Astrocyte (in vitro differentiated cells and primary cell): ENCODE results near the gene VPS37D. TPM values are rescaled to one million over a fixed set of nuclear protein-coding genes. Genes with fewer than 3 reads are reported as not detected.
A peak's percentile ranks its signal among the peaks of the same experiment; 100 is the strongest.

Experiments
- DNase-seq: peaks from one replicate; pipeline ENCODE4 v3.0.0-alpha.2; 2010; ENCODE audit warnings: low read depth
- FAIRE-seq: peaks from 2 replicates; lab custom pipeline; 2011; peaks lifted over from hg19 to GRCh38; lab: Jason Lieb, UNC
- H2AFZ ChIP-seq: 2 replicates; pipeline ENCODE4 v1.6.0; 2012; ENCODE audit warnings: low read depth, low read length, inconsistent platforms
- H3K27ac ChIP-seq: 2 replicates; pipeline ENCODE4 v1.5.1; 2011; ENCODE audit warnings: low read depth, low read length, inconsistent platforms
- H3K27me3 ChIP-seq: 2 replicates; pipeline ENCODE4 v1.6.0; 2011; ENCODE audit warnings: low read length, inconsistent platforms; ENCODE audit not compliant: insufficient read depth
- H3K36me3 ChIP-seq: 2 replicates; pipeline ENCODE4 v1.5.1; 2011; ENCODE audit warnings: low read length, inconsistent platforms; ENCODE audit not compliant: insufficient read depth
- H3K4me1 ChIP-seq: 2 replicates; pipeline ENCODE4 v1.5.1; 2011; ENCODE audit warnings: low read length, inconsistent platforms; ENCODE audit not compliant: insufficient read depth
- H3K4me2 ChIP-seq: 2 replicates; pipeline ENCODE4 v1.6.0; 2012; ENCODE audit warnings: low read length, inconsistent platforms
- H3K4me3 ChIP-seq: 2 replicates; pipeline ENCODE4 v1.5.1; 2011; ENCODE audit warnings: low read depth, mild to moderate bottlenecking, low read length, inconsistent platforms; ENCODE audit not compliant: insufficient read depth
- H3K79me2 ChIP-seq: 2 replicates; pipeline ENCODE4 v1.6.0; 2012; ENCODE audit warnings: mild to moderate bottlenecking, low read length, inconsistent platforms; ENCODE audit not compliant: insufficient read depth
- H3K9ac ChIP-seq: 2 replicates; pipeline ENCODE4 v1.6.0; 2012; ENCODE audit warnings: mild to moderate bottlenecking, low read length, inconsistent platforms
- H3K9me3 ChIP-seq: 2 replicates; pipeline ENCODE4 v1.5.1; 2012; ENCODE audit warnings: low read depth, mild to moderate bottlenecking, low read length, inconsistent platforms; ENCODE audit not compliant: insufficient read depth
- H4K20me1 ChIP-seq: 2 replicates; pipeline ENCODE4 v1.6.0; 2012; ENCODE audit warnings: low read length, inconsistent platforms; ENCODE audit not compliant: insufficient read depth
- H3K27ac Mint-ChIP-seq: one replicate; pipeline ENCODE4 v1.8.0; 2021; ENCODE audit warnings: mild to moderate bottlenecking, mixed read lengths; ENCODE audit not compliant: unreplicated experiment
- H3K27me3 Mint-ChIP-seq: one replicate; pipeline ENCODE4 v1.8.0; 2021; ENCODE audit warnings: low read depth, mixed read lengths; ENCODE audit not compliant: unreplicated experiment
- H3K36me3 Mint-ChIP-seq: one replicate; pipeline ENCODE4 v1.8.0; 2021; ENCODE audit warnings: low read depth, mixed read lengths; ENCODE audit not compliant: unreplicated experiment
- H3K4me1 Mint-ChIP-seq: one replicate; pipeline ENCODE4 v1.8.0; 2021; ENCODE audit warnings: low read depth, mixed read lengths; ENCODE audit not compliant: unreplicated experiment
- H3K4me3 Mint-ChIP-seq: one replicate; pipeline ENCODE4 v1.8.0; 2021; ENCODE audit warnings: mild to moderate bottlenecking, moderate library complexity, mixed read lengths; ENCODE audit not compliant: unreplicated experiment
- H3K9me3 Mint-ChIP-seq: one replicate; pipeline ENCODE4 v1.8.0; 2021; ENCODE audit warnings: mild to moderate bottlenecking, mixed read lengths; ENCODE audit not compliant: unreplicated experiment
- EZH2 ChIP-seq: IDR thresholded peaks from 2 replicates; pipeline ENCODE4 v1.6.1; 2012; ENCODE audit warnings: mild to moderate bottlenecking, low read length, inconsistent platforms; ENCODE audit not compliant: insufficient read depth
- total RNA-seq: library from RNA; stranded (reverse); gene quantifications from 2 replicates; pipeline ENCODE4 v1.2.1, GENCODE V29; 2021
- TF ChIP-seq, protein P1 (sequence below): IDR thresholded peaks from 2 replicates; pipeline ENCODE4 v1.5.1; 2011; ENCODE audit warnings: low read depth, mild to moderate bottlenecking, inconsistent platforms, low read length, moderate library complexity; ENCODE audit not compliant: insufficient read depth

Gene VPS37D
- total RNA-seq, 1 donor from 2014 or later = 2.9 TPM

GRCh38 chr7:73715648-73716317 lies 48.2 kb downstream of the VPS37D start:
- Mint-ChIP-seq H3K9me3 (no peaks in the 10 kb centered on the region), H3K4me3 (peak overlapping the region; percentile 34), H3K27me3 (peaks cover 4% of the 10 kb centered on the region), H3K4me1 (peaks cover 20% of the 10 kb centered on the region), H3K36me3 (peaks cover 5% of the 10 kb centered on the region), H3K27ac (peak overlapping the region; percentile 12)
- H3K27me3 ChIP-seq = no peaks in the 10 kb centered on the region
- no peaks in the 10 kb centered on the region for H3K9me3 ChIP-seq
- H3K36me3 ChIP-seq = peaks cover 16% of the 10 kb centered on the region
- TF ChIP-seq EZH2 = no peak
- TF ChIP-seq, protein P1, sequence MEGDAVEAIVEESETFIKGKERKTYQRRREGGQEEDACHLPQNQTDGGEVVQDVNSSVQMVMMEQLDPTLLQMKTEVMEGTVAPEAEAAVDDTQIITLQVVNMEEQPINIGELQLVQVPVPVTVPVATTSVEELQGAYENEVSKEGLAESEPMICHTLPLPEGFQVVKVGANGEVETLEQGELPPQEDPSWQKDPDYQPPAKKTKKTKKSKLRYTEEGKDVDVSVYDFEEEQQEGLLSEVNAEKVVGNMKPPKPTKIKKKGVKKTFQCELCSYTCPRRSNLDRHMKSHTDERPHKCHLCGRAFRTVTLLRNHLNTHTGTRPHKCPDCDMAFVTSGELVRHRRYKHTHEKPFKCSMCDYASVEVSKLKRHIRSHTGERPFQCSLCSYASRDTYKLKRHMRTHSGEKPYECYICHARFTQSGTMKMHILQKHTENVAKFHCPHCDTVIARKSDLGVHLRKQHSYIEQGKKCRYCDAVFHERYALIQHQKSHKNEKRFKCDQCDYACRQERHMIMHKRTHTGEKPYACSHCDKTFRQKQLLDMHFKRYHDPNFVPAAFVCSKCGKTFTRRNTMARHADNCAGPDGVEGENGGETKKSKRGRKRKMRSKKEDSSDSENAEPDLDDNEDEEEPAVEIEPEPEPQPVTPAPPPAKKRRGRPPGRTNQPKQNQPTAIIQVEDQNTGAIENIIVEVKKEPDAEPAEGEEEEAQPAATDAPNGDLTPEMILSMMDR = no peak
- FAIRE-seq (no peak), DNase-seq (peak; percentile 90)
- H3K4me1 ChIP-seq = peaks cover 46% of the 10 kb centered on the region
- H3K79me2 ChIP-seq = peaks cover 85% of the 10 kb centered on the region
- H3K27ac ChIP-seq = peak overlapping the region; percentile 95
- peak overlapping the region; percentile 26 for H3K4me3 ChIP-seq
- peaks cover 75% of the 10 kb centered on the region for H4K20me1 ChIP-seq
- H2AFZ ChIP-seq = no peak overlapping the region
- peak overlapping the region; percentile 91 for H3K4me2 ChIP-seq
- peak overlapping the region; percentile 95 for H3K9ac ChIP-seq

DNA sequence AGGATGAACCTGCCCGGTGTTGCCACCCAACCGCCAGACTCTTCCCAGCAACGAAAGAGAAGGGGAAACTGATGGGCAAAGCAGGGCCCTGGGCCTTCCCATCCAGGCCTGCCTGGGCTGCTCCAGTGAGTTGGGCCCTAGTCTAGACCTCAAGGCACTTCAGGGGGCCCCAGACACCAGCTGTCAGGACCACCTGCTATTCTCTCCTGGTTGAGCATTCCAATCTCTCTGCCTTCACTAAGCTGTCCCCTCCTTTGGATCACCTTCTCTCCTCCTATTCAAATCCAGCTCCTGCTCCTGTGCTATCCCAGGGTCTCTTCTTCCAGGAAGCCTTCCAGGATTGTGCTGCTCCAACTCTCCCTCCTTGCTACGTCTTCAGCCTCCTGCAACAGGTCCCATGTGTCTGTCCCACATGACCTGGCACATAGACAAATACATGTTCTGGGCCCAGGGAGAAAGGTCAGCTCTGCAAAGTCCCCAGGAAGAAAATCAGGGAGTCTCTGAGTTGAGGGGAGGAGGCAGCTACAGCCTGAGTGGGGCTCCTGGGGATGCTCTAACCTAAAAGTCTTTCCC lies 48.8 kb downstream of the VPS37D start:
- Mint-ChIP-seq H3K4me1 (peaks cover 20% of the 10 kb centered on the region), H3K27me3 (peaks cover 7% of the 10 kb centered on the region), H3K27ac (peak overlapping the region; percentile 12), H3K36me3 (peaks cover 5% of the 10 kb centered on the region), H3K4me3 (peak overlapping the region; percentile 34), H3K9me3 (no peaks in the 10 kb centered on the region)
- DNase-seq = no peak
- H3K4me1 ChIP-seq = peaks cover 44% of the 10 kb centered on the region
- H3K27ac ChIP-seq = peak overlapping the region; percentile 95
- peaks cover 16% of the 10 kb centered on the region for H3K36me3 ChIP-seq
- H3K27me3 ChIP-seq = no peaks in the 10 kb centered on the region
- no peak for FAIRE-seq
- H3K4me2 ChIP-seq = peak overlapping the region; percentile 91
- peaks cover 79% of the 10 kb centered on the region for H3K79me2 ChIP-seq
- H2AFZ ChIP-seq = no peak overlapping the region
- peak overlapping the region; percentile 95 for H3K9ac ChIP-seq
- peaks cover 69% of the 10 kb centered on the region for H4K20me1 ChIP-seq
- peak overlapping the region; percentile 26 for H3K4me3 ChIP-seq
- H3K9me3 ChIP-seq = no peaks in the 10 kb centered on the region
- TF ChIP-seq, protein P1 = no peak
- no peak for TF ChIP-seq EZH2
